Measurements from ENCODE around the gene IL13RA1.

Gene IL13RA1

GRCh38 chrX:118726887-118727685 lies at the start of gene IL13RA1:
Gene IL13RA1 (plus strand): TSS chrX:118727606. CDS start chrX:118727639, 33 bp downstream.
- H3K27ac ChIP-seq: peak within 1 kb of the TSS; percentile 81
- no peak for TF ChIP-seq ZFX (IDR thresholded peaks at IDR 0.05)
- TF ChIP-seq CTCF (conservative IDR thresholded peaks at IDR 0.05): no peak

DNA sequence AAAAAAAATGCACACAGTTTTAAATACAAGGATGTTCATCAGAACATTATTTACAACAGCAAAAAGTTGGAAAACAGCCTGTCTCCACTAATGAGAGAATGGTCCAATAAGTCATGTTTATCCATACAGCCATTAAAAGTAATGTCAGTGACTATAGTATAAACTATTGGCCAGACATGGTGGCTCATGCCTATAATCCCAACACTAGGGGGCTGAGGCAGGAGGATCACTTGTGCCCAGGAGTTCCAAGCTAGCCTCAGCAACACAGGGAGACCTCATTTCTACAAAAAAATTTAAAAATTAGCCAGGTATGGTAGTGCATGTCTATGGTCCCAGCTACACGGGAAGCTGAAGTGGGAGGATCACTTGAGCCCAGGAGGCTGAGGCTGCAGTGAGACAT lies 48.1 kb upstream of the IL13RA1 start:
- no peak overlapping the region for H3K27ac ChIP-seq
- TF ChIP-seq CTCF (conservative IDR thresholded peaks at IDR 0.05): peak; percentile 8; the same call in 1 of the 2 replicates
- no peak for TF ChIP-seq ZFX (IDR thresholded peaks at IDR 0.05)

GRCh38 chrX:118682258-118683014 lies 45.0 kb upstream of the IL13RA1 start:
- no peak overlapping the region for H3K27ac ChIP-seq
- TF ChIP-seq ZFX (IDR thresholded peaks at IDR 0.05) (no peak), CTCF (conservative IDR thresholded peaks at IDR 0.05) (no peak)

DNA sequence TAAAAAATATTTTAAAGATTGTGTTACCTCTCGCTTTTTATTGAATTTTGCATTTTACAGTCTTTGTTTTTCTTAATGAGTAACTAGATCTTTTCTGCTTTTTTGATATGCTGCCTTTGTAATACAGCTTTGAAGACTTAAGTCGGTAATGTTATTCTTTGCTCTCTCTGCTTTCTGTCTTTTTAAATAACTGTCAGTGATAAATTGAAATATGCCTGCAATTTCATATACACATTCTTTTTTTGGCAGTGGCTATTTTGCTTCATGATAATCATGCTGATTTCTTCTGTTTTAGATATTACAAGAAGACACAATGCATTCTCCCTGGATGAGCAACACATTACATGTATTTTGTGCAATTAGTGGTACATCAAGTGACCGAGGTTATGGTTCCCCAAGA lies 42.0 kb upstream of the IL13RA1 start:
- TF ChIP-seq CTCF (conservative IDR thresholded peaks at IDR 0.05) (no peak), ZFX (IDR thresholded peaks at IDR 0.05) (no peak)
- H3K27ac ChIP-seq: no peak overlapping the region

GRCh38 chrX:118688935-118689334 lies 38.5 kb upstream of the IL13RA1 start:
- no peak for TF ChIP-seq ZFX (IDR thresholded peaks at IDR 0.05)
- no peak for TF ChIP-seq CTCF (conservative IDR thresholded peaks at IDR 0.05)
- H3K27ac ChIP-seq: no peak overlapping the region

DNA sequence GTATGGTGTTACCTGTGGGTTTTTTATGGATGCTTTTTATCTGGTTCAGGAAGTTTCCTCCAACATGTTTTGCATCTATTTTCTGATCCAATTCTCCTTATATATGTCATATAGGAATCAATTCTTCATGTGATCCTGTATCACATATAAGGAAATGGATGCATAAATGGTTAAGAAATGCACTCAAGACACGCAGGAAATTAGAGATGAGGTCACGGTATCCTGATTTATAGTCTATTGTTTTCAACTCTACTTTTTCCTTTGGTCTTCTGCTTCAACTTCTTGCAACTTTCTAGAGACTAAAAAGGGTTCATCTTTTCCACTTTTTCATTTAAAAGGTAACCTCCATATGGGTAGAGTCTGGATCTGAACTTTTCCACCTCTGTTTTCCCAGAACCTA lies 33.6 kb upstream of the IL13RA1 start:
- TF ChIP-seq ZFX (IDR thresholded peaks at IDR 0.05): no peak
- no peak for TF ChIP-seq CTCF (conservative IDR thresholded peaks at IDR 0.05)
- no peak overlapping the region for H3K27ac ChIP-seq

GRCh38 chrX:118694638-118695037 lies 32.8 kb upstream of the IL13RA1 start:
- no peak overlapping the region for H3K27ac ChIP-seq
- TF ChIP-seq ZFX (IDR thresholded peaks at IDR 0.05) (no peak), CTCF (conservative IDR thresholded peaks at IDR 0.05) (no peak)

Measured in C4-2B (cell line).